HG02938 (cell line): ENCODE data around the gene SYNDIG1.

ENCODE experiments used
- ATAC-seq: cut with Tn5 transposase; IDR thresholded peaks from one replicate; pipeline ENCODE4 v1.9.1; 2021; ENCODE audit warnings: mild to moderate bottlenecking, moderate library complexity; ENCODE audit not compliant: unreplicated experiment

The SYNDIG1 gene

GRCh38 chr20:24628985-24629384 is 159.6 kb downstream of the SYNDIG1 start:
- no peak for ATAC-seq

- no peak for ATAC-seq
Observed at GRCh38 chr20:24629668-24630067, 160.2 kb downstream of the SYNDIG1 start.

GRCh38 chr20:24630486-24631172 is 161.2 kb downstream of the SYNDIG1 start:
- no peak for ATAC-seq

GRCh38 chr20:24631173-24631505 is 161.7 kb downstream of the SYNDIG1 start:
- no peak for ATAC-seq

GRCh38 chr20:24632581-24632980 is 163.2 kb downstream of the SYNDIG1 start:
- no peak for ATAC-seq

- ATAC-seq = no peak
Observed at GRCh38 chr20:24633026-24633425, 163.6 kb downstream of the SYNDIG1 start.

- no peak for ATAC-seq
Observed at GRCh38 chr20:24633521-24633920, 164.1 kb downstream of the SYNDIG1 start.

GRCh38 chr20:24634855-24635254 is 165.4 kb downstream of the SYNDIG1 start:
- no peak for ATAC-seq

GRCh38 chr20:24636626-24637025 is 167.2 kb downstream of the SYNDIG1 start:
- no peak for ATAC-seq

- ATAC-seq = no peak
Observed at GRCh38 chr20:24637087-24637486, 167.7 kb downstream of the SYNDIG1 start.

GRCh38 chr20:24637941-24638340 is 168.5 kb downstream of the SYNDIG1 start:
- no peak for ATAC-seq

GRCh38 chr20:24638591-24639548 is 169.4 kb downstream of the SYNDIG1 start:
- ATAC-seq = no peak

- ATAC-seq = no peak
Observed at GRCh38 chr20:24640276-24640675, 170.8 kb downstream of the SYNDIG1 start.

- ATAC-seq = no peak
Observed at GRCh38 chr20:24640686-24641085, 171.3 kb downstream of the SYNDIG1 start.

GRCh38 chr20:24643731-24644626 is 174.6 kb downstream of the SYNDIG1 start:
- ATAC-seq = no peak

GRCh38 chr20:24646321-24646720 is 176.9 kb downstream of the SYNDIG1 start:
- no peak for ATAC-seq

- ATAC-seq = no peak
Observed at GRCh38 chr20:24647713-24648112, 178.3 kb downstream of the SYNDIG1 start.

GRCh38 chr20:24648481-24648880 is 179.1 kb downstream of the SYNDIG1 start:
- peak; percentile 29 for ATAC-seq

GRCh38 chr20:24648919-24649318 is 179.5 kb downstream of the SYNDIG1 start:
- peak; percentile 54 for ATAC-seq

- no peak for ATAC-seq
Observed at GRCh38 chr20:24649787-24650490, 180.5 kb downstream of the SYNDIG1 start.
